ENCODE data around the gene GIMAP8. TPM values are rescaled to one million over a fixed set of nuclear protein-coding genes. Genes with fewer than 3 reads are reported as not detected.
A peak's percentile ranks its signal among the peaks of the same experiment; 100 is the strongest.

GIMAP8 gene
- total RNA-seq, 4 donors from 2014 or later = 7.5 to 34.5 (median 20.0) TPM

DNA sequence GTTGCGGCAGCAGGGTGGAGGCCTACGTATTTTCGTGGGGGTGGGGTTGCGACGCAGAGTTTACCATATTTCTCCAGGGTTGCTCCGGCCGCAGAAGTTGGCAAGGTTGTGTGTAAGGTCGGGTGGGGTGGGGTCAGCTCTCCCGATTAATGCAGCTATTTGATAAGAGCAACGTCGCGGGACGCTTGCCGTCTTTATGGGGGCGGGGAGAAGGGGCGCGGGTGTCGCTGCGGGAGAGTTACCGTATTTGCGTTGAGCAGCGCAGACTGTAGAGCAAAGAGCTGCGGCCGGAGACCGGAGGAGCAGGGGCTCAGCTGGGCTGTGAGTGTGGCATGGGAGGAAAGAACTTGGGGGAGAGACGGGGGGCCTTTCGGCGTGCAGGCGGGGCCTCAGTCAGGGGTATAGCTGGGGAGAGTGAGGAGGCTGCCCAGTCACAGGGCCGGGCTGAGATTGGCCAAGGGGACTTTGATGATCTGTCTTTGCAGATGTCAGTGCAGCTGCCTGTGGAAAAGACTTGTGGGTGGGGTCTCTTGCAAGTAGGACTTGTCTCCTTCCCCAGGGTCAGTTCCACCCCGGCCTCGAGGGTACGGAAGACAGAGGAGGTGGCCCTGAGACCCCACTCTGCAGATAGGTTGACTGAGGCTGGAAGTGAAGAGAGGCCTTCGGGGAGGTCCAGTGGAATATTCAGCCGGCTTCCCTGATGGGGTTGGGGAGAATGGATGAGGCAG lies 44.7 kb upstream of the GIMAP8 start:
- peak overlapping the region; percentile 35 to 77 (median 40) for H3K4me3 ChIP-seq (replicated peaks in 1 of 3)
- intact Hi-C loops (cut with DNase I) = loop anchor here (5.0 kb wide), 1 partner anchor 33 kb away; no protein-coding TSS in a partner anchor

DNA sequence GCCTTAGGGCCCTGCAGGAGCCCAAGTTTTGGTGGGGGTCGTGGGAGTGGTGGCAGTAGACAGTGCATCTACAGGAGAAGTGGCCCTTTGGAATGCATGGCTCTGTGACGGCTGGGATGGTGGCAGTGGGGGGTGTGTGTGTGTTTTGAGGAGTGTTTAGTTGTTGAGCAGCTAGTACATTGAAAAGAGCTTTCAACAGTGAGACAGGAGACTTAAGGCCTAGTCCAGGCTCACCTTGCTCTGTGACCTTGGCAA lies 44.2 kb upstream of the GIMAP8 start:
- TF ChIP-seq, protein P1, sequence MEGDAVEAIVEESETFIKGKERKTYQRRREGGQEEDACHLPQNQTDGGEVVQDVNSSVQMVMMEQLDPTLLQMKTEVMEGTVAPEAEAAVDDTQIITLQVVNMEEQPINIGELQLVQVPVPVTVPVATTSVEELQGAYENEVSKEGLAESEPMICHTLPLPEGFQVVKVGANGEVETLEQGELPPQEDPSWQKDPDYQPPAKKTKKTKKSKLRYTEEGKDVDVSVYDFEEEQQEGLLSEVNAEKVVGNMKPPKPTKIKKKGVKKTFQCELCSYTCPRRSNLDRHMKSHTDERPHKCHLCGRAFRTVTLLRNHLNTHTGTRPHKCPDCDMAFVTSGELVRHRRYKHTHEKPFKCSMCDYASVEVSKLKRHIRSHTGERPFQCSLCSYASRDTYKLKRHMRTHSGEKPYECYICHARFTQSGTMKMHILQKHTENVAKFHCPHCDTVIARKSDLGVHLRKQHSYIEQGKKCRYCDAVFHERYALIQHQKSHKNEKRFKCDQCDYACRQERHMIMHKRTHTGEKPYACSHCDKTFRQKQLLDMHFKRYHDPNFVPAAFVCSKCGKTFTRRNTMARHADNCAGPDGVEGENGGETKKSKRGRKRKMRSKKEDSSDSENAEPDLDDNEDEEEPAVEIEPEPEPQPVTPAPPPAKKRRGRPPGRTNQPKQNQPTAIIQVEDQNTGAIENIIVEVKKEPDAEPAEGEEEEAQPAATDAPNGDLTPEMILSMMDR (IDR thresholded peaks at IDR 0.05) = no peak
- no peak for TF ChIP-seq POLR2A (IDR thresholded peaks at IDR 0.05)
- H3K27ac ChIP-seq = peak overlapping the region; percentile 90 to 95 (median 94)
- intact Hi-C loops (cut with DNase I) = loop anchor here (5.0 kb wide), 1 partner anchor 34 kb away; no protein-coding TSS in a partner anchor
- H3K27me3 ChIP-seq = no peaks in the 10 kb centered on the region
- DNase-seq = peak; percentile 70 to 77
- no peak overlapping the region for H3K4me3 ChIP-seq (replicated peaks in 1 of 3)
- H3K9me3 ChIP-seq = no peaks in the 10 kb centered on the region
- no peaks in the 10 kb centered on the region for H3K36me3 ChIP-seq
- H3K4me1 ChIP-seq = peaks cover 52 to 68% of the 10 kb centered on the region in 2 donors
- 0 to 13% methylated on average over 2 of the region's 2 CpGs for WGBS, 2 donors

More for the DNA sequence above, 44.7 kb upstream of the GIMAP8 start:
- no peaks in the 10 kb centered on the region for H3K36me3 ChIP-seq
- TF ChIP-seq, protein P1 (IDR thresholded peaks at IDR 0.05) = no peak
- no peak for TF ChIP-seq POLR2A (IDR thresholded peaks at IDR 0.05)
- peak in 1 of 2 donors; percentile 48 for DNase-seq
- H3K27me3 ChIP-seq = no peaks in the 10 kb centered on the region
- 5 to 7% methylated on average over 31 to 35 of the region's 35 CpGs for WGBS, 2 donors
- H3K9me3 ChIP-seq = no peaks in the 10 kb centered on the region
- peak overlapping the region; percentile 90 to 95 (median 94) for H3K27ac ChIP-seq
- H3K4me1 ChIP-seq = peaks cover 49 to 68% of the 10 kb centered on the region in 2 donors

DNA sequence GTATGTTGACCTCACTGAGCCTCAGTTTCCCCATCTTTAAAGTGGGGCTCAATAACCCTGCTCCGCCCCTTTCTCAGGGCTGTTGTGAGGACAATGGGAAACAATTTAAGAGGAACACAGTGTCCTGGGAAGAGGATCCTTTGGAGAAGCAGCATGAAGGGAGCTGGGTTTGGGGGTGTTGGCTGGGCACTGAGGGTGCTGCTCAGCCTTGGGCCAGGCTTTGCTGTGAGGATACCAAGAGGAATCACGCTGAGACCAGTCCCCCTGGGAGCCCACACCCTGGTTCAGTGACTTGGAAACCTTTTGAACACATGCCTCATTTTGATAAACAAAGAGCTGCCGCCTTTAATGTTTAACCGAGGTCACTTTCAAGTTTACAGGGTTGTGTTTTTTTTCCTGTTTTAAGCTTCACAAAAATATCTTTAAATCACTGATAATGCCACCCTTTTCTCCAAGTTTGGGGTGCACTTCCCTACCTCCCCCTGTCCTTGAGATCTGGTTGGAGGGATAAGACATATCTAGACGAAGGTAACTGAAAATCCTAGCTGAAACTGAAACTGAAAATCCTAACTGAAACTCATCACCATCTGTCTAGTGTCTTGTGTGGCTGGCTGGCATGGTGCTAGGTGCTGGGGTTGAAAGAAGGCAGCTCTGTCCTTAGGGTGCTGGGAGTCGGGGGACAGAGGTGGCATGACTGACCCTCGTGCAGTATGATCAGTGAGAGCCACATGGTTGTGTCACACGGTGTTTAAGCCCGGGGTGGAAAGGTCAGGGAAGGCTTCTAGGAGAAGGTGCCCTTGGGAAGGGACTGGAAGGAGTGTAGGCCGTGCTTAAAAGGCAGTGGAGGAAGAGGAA lies 43.6 kb upstream of the GIMAP8 start:
- Histone ChIP-seq H3K9me3 (no peaks in the 10 kb centered on the region), H3K27me3 (no peaks in the 10 kb centered on the region), H3K4me3 (replicated peaks in 1 of 3) (no peak overlapping the region), H3K36me3 (no peaks in the 10 kb centered on the region), H3K4me1 (peaks cover 58 to 70% of the 10 kb centered on the region in 2 donors), H3K27ac (peak overlapping the region; percentile 90 to 95 (median 94))
- intact Hi-C loops (cut with DNase I) = loop anchor here (5.0 kb wide), 1 partner anchor 34 kb away; no protein-coding TSS in a partner anchor
- TF ChIP-seq, protein P1 (IDR thresholded peaks at IDR 0.05) = no peak
- TF ChIP-seq POLR2A (IDR thresholded peaks at IDR 0.05) = no peak
- 39 to 49% methylated on average over 10 of the region's 10 CpGs for WGBS, 2 donors
- peak; percentile 40 to 57 for DNase-seq

DNA sequence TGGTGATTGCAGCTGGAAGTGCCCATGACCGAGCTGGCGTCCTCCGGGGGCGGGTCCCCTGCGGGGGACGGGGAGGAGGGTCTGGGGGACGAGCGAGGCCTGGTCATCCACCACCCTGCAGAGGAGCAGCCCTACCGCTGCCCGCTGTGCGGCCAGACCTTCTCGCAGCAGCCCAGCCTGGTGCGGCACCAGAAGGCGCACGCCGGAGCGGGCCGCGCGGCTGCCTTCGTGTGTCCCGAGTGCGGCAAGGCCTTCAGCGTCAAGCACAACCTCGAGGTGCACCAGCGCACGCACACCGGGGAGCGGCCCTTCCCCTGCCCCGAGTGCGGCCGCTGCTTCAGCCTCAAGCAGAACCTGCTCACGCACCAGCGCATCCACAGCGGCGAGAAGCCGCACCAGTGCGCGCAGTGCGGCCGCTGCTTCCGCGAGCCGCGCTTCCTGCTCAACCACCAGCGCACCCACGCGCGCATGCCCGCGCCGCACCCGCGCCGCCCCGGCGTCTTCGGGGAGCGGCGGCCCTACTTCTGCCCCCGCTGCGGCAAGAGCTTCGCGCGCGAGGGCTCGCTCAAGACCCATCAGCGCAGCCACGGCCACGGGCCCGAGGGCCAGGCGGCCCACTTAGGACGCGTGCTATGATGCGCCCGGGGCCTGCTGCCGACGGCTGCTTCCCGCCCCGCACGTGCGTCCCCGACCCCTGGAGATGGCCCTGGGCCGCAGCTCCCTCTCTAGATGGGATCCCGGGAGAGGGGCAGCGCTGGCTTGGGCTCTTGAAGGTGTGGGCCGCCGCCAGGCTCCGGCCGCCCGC lies 42.6 kb upstream of the GIMAP8 start:
- Histone ChIP-seq H3K4me1 (peaks cover 60 to 79% of the 10 kb centered on the region in 2 donors), H3K27me3 (no peaks in the 10 kb centered on the region), H3K9me3 (no peaks in the 10 kb centered on the region), H3K27ac (peak overlapping the region; percentile 90 to 95 (median 94)), H3K4me3 (replicated peaks in 1 of 3) (no peak overlapping the region), H3K36me3 (no peaks in the 10 kb centered on the region)
- WGBS, 2 donors = 95 to 97% methylated on average over 45 to 58 of the region's 91 CpGs
- intact Hi-C loops (cut with DNase I) = loop anchor here (5.0 kb wide), 1 partner anchor 35 kb away; no protein-coding TSS in a partner anchor
- DNase-seq = no peak
- TF ChIP-seq, protein P1 (IDR thresholded peaks at IDR 0.05) = no peak
- no peak for TF ChIP-seq POLR2A (IDR thresholded peaks at IDR 0.05)
